Epithelial cell of esophagus (primary cell): ENCODE measurements around the gene EML6.

Experiments
- DNase-seq: peaks from one replicate; pipeline ENCODE4 v3.0.0; 2010; ENCODE audit warnings: low read depth
- H3K4me3 ChIP-seq: 2 replicates; pipeline ENCODE4 v1.5.1; 2011; ENCODE audit warnings: mild to moderate bottlenecking, low read length, control low read depth
- CTCF ChIP-seq: IDR thresholded peaks from 2 replicates; pipeline ENCODE4 v1.5.1; 2011; ENCODE audit warnings: low read depth, mild to moderate bottlenecking, low read length, control low read depth, inconsistent platforms; ENCODE audit not compliant: insufficient read depth; ENCODE audit errors: missing control alignments

Gene EML6

GRCh38 chr2:54853616-54854310 is 130.3 kb downstream of the EML6 start:
- no peak for DNase-seq
- no peak for TF ChIP-seq CTCF

GRCh38 chr2:54855434-54855833 is 132.0 kb downstream of the EML6 start:
- no peak for TF ChIP-seq CTCF
- DNase-seq: peak; percentile 55
- H3K4me3 ChIP-seq: no peak overlapping the region

More at GRCh38 chr2:54853616-54854310, 130.3 kb downstream of the EML6 start:
- H3K4me3 ChIP-seq: no peak overlapping the region

- peak; percentile 61 for DNase-seq
- no peak overlapping the region for H3K4me3 ChIP-seq
- TF ChIP-seq CTCF: no peak
Measured at GRCh38 chr2:54858021-54858681, 134.7 kb downstream of the EML6 start.

GRCh38 chr2:54859416-54859815 is 136.0 kb downstream of the EML6 start:
- no peak for TF ChIP-seq CTCF
- no peak for DNase-seq

GRCh38 chr2:54859997-54860701 is 136.7 kb downstream of the EML6 start:
- no peak overlapping the region for H3K4me3 ChIP-seq
- no peak for TF ChIP-seq CTCF
- DNase-seq: peak; percentile 41

More at GRCh38 chr2:54859416-54859815, 136.0 kb downstream of the EML6 start:
- H3K4me3 ChIP-seq: no peak overlapping the region

GRCh38 chr2:54862229-54862628 is 138.8 kb downstream of the EML6 start:
- no peak for TF ChIP-seq CTCF
- H3K4me3 ChIP-seq: no peak overlapping the region
- DNase-seq: no peak
